Measurements from ENCODE around the gene ZFHX3.

Gene ZFHX3

DNA sequence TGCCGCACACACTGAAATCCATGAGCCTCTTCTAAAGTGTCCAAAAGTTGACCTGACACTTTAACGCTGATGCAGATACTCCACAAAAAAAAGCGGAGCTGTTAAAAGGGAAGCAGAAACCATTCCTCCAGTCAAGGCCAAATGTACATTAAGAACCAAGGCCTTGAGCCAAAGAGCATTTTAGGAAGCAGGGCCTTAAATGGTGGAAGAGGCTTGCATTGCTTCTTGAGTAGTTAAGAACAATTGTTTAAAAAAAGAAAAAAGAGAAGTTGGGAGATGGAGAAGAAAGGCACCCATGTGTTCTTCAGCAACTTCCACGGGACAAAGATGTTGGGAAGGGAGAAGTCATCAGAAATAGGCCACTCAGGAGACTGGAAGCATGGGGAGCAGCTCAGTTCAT, 6.3 kb downstream of the ZFHX3 start:
- no peak for DNase-seq (ENCODE audit: low read depth, low spot score)

DNA sequence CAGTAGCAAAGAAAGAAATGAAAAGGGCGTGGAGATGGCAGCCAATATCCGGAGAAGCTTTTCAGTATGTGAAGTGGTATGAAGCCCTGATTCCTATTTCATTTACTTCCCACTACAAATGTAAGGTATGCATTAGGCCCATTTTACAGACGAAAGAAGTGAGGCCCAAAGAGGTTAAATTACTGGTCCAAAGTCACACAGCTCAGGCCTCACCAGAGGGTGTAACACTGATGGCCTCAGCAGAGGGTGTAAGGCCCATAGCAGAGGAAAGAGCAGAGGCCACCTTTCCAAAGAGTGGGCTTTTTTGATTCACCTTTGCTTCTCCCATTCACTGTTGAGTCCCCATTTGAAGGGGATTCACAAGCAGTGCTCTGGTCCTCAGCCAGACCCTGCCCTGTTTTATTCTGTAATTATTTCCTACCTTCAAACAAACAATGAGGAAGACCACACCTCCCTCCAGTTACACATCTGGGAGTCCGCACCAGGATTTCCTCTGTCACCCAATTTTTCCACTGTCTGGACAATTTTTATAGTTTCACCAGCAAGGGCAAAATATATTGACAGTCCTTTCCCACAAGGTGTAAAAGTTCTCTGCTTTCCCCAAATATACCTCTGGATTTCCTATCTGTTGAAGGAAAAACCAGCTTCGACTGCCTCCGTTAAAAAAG, 7.1 kb downstream of the ZFHX3 start:
- no peak for DNase-seq (ENCODE audit: low read depth, low spot score)

DNA sequence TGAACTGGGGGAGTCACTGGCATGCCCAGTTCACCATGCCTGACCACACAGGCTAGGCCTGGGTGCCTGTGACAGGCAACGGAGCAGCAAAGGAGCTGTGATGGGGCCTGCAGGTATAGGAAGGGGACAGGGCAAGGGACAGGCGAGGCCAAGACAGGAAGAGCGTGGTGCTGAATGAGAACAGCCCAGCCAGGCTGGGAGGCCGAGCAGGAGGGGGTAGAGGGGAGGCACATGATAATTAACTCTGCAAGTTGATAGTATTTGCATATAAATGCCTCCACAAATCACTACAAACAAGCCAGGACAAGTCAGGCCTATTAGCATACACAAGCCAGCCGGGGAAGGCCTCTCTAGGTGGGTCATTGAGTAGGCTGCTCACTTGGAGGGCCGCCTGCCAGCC, 7.8 kb downstream of the ZFHX3 start:
- DNase-seq (ENCODE audit: low read depth, low spot score), result no peak

DNA sequence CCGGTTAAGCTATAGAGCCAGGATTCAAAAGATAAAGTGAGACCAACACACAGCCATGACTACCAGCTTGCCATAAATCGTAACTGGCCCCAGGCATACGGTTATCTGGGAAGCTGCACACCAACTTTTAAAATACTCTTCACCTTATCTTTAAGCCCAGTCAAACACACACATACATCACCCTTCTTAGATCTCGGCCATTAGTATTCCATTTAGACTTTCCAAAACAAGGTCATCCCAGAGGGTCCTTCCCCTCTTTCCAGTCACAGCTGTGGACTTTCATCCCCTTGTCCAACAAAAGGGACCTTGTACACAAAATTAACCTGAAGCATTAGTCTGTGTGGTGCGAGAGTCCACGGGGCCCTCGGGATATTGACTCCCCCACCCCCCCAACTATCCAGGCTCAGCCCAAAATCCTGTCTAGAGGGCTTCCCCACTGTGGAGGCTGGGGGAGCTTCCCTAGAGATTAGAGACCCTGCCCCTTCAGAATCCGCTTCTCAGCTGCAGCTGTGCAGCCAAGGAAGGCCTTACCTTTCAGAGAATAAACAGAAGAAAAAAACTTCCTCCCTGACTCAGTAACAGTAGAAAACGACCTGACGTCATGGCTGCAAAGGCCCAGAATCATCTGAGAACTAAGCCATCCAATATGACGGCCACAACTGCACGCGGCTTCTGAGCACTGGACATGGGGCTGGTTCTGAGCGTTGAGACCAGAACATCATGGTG, 9.9 kb downstream of the ZFHX3 start:
- no peak for DNase-seq (ENCODE audit: low read depth, low spot score)

DNA sequence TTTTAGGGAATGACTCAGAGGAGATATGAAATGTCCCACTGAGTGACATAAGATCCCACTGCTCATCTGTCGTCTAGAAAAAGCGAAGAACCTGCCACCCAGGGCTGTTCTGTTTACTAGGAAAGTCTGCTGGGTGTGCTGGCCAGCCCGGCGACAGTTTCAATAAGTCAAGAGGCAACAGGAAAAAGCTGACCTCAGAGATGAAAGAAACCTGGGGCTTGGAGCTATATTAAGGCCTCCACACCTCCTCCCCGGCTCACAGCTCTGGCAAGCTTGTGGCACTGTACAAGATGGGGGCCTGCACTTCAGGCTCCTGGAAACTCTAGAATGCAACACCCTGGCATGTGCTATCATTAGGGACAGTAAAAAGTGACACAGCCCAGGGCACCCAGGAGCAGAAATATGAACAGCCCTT, 10.6 kb downstream of the ZFHX3 start:
- no peak for DNase-seq (ENCODE audit: low read depth, low spot score)

DNA sequence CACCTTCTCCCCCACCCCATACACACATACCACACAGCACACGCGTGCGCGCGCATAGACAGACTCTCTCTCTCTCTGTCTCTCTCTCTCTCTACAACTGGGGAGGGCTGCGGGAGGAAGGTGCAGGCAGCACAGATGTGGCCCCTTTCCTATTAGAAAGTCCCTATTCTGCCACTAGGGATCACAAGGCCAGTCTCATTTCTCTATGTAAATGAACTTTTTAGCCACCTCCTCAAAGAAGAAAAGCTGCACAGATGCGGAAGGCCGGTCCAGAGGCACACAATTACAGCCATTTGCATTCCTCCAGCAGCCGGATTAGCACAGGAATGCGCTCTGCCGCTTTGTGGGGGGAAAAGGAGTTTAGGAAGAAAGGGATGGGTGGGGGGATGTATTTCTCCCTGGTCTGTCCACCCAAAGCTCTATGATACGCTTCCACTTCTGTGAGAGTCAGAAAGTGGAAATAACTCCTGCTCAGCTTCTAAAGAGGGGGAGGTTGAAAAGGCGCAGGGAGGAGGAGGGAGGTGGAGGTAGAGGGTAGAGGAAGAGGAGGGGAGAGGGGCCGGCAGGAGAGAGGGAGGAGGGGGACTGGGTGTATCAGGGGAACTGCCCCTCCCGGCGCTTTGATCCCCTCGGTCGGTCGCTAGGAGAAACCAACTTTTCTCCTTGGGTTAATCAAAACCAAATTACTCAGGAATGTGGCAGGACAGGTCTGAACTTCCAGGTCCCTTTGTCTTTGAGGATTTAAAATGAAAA, 11.7 kb downstream of the ZFHX3 start:
- no peak for DNase-seq (ENCODE audit: low read depth, low spot score)

DNA sequence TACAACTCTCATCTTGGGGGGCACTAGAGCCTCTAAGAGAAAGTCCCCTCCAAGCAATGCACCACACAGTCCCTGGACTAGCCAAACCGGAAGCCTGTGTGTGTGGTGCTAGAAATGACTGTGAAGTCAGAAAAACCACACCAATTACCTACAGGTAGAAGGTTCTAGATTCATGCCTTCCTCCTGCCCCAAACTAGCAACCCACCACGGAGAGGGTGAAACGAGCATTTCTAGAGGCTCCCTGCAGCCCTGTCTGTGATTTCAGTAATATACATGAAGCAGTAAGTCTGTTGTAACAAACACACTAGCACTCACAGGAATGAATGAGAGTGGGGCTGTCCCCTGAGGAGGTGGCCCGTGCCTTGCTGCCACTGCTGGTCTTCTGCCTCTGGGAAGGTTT, 13.6 kb downstream of the ZFHX3 start:
- no peak for DNase-seq (ENCODE audit: low read depth, low spot score)

DNA sequence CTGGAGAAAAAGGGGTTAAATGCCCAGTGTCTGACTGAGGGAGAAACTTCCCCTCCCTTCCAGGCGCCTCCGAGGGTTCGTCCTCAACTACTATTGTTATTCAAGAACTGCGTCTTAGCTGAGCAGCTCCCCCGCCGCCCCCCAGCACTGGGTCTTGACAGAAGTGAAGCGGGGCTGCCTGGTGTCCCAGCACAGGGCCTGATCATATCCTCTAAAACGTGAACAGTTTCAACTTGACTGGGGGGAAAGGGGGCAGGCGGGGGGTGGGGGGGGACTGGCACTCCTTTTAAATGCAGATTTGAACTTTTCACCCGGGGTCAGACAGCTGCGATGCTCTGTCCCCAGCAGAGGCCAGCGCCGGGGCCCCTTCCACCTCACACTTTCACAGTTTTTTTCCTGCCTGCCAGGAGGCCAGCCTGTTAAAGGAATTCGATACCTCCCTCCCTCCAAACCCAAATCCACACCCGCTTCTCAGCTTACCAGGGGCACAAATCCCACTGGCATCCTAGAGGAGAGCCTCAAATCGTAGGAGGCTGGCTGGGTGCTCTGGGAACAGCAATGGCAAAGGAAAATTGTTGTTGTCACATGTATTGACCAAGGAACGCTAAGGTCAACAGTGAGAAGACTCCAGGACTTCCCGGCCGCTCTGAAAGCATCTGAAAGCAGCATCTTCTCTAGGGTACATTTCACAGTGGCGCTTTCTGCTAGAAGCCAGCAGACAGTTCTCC, 14.5 kb downstream of the ZFHX3 start:
- no peak for DNase-seq (ENCODE audit: low read depth, low spot score)

DNA sequence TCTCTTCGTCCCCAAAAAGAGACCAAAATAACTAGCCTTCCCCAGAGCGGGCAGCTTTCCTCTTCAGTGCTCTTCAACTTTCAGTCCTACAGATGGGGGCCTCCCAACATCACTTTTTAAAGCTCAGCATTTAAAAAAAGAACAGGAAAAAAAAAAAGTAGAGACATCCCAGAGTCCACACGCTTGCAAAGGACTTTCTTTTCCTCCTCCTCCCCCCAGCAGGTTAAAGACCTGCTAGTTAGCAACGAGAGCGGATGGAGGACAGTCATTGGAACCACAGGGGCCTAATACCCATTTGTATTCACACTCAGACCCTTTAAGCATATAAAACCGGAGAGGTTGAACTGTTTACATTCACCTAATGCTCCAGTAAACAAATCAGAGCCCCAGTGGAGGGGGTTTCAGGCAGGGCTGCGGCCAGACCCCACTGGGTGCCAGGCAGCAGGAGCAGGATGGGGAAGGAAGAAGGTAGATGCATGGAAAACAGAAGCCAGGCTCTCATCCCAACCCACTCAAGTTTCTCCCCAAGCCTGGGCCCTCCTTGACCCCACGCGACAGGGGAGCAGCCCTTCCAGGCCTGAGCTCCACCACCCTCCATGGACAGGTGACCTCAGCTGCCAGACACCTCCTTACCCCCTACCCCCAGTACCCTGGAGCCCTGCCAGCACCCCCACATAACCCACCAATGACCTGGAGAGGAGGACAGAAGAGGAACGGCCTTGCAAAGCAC, 15.2 kb downstream of the ZFHX3 start:
- no peak for DNase-seq (ENCODE audit: low read depth, low spot score)

DNA sequence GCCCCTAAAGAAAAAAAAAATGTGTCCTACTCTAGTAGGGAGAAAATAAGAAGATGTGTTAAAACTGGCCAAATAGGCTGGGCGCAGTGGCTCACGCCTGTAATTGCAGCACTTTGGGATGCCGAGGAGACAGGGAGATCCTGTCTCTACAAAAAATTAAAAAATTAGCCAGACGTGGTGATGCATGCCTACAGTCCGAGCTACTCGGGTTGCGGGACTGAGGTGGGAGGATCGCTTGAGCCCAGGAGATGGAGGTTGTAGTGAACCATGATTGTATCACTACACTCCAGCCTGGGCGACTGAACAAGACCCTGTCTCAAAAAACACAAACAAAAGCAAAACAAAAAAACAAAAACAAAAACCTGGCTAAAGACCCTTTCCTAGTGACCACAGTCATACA, 15.9 kb downstream of the ZFHX3 start:
- no peak for DNase-seq (ENCODE audit: low read depth, low spot score)

DNA sequence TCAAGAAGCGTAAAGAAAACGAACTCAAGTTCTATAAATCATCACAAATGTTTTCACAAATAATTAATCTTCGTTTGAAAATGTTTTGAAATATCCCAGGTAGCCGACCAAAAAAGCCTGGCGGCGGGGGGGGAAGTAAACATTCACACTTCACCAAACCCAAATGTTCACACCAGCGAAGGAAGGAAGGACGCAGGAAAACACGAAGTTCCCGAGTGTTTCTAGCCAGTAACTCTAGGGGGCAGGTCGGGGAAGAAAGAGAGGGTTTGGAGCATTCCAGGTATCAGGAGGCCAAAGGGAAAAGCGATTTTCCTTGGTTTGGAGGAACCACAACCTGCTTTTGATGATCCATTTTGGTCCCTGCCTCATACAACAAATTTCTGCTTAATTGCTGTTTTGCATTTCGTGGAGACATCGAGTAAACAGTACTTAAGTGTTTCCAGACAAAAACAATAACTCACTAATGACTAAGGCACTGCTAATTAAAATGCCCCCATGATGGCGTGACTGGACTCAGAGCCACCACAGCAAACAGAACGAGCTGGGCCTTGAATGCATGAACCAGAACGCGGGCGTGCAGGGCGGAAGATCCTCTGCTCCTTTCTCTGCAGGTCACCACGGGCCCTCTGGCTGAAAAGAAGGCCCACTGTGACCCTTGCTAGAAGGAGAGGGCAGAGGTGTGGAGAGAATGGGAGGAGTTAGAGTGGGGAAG, 16.6 kb downstream of the ZFHX3 start:
- DNase-seq (ENCODE audit: low read depth, low spot score), result no peak

DNA sequence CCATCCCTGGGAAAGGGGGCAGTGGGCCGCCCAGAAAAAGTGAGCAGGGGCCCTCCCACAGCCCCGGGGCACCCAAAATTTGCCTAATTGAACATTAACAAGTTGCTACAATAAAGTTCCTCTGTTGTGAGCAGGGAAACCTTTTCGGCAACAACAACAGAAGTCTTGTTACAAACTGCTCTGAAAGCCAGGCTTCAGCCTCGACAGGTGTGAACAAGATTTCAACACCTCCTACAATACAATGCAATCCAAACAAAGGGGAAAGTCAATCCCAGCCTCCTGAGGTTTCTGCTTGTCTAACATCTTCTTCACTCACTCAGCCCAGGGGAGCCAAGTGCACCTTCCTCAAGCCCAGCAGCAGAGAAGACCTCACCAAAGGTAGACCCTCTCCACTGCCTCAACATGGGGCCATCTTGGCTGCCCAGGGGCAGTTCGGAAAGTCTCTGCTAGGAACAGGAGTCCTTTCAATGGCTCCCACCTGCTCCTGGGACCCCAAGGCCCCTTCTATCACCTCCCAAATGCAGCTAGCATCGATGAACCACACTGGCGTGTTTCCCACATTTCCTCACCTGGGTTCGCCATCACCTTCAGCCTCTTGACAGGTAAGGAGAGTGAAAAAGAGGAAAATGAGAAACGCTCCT, 19.1 kb downstream of the ZFHX3 start:
- DNase-seq (ENCODE audit: low read depth, low spot score), result no peak

DNA sequence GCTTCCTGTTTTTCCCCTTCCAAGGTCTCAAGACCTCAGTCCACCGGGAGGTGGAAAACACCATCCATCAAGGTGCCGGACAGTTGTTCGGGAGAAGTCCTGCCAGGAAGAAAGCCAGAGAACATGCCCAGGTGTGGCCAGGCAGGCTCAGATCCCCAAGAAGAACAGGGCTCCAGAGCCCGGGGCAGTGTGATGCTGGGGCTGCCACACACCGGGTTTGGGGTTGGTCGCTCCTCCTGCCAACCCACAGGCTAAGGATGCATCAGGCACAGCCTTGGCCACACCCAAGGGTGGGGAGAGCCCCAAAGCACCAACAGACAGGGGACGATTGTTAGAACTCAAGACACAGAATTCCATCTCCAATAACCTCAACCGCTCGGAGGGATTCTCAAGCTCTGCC, 19.7 kb downstream of the ZFHX3 start:
- DNase-seq (ENCODE audit: low read depth, low spot score), result no peak

DNA sequence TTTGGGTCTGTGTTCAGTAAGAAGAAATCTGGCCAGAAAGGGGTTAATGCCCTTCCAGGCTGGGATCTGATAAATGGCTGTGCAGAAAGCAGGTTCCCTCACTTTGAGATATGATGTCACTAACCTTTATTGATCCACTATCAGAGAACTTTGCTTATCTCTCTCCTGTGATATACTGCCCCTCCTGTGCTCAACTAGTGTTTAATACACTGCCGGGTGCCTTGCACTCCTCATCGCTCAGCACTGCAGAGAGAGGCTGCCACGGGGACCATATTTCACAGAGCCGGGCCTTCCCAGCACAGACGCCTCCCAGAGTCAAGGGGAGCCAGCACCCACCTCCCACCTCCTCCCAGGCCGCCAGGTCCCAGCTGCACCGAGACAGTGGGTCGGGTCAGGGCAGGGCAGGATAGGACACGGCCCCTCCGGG, 20.2 kb downstream of the ZFHX3 start:
- no peak for DNase-seq (ENCODE audit: low read depth, low spot score)

DNA sequence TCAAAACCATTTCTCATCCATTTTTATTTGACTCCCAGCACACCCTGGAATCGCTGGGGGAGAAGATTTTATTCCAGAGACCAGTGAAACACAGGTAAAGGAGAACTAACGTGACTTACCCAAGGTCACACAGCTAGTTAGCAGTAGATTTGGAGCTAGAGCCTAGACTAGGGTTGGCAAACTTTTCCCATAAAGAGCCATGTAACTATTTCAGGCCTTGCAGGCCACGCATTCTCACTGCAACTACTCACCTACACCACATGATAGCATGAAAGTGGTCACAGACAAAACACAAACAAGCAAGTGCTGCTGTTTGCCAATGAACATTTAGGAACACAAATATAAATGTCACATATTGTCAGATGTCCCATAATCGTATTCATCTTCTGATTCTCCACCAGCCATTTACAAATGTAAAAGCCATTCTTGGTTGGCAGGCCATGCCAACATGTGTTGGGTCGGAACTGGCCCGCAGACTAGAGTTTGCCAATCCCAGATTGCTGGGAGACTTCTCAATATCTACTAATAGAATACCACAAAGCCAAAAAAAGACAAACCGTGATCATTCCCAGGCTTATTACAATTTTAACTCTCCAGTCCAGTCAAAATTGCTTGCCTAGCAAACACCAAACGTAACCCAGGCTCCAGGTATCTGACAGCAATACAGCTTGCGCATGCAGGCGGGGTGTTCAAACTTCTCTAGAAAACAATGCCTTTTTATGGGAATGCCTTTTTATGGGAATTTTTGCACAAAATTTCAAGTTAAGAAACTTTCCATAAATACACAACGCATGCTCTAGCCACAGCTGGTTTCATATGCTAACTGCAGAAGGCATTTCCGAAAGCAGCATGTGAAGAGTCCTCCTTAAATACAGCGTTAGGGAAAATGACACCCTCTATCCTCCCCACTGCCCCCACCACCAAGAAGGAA, 20.9 kb downstream of the ZFHX3 start:
- no peak for DNase-seq (ENCODE audit: low read depth, low spot score)

DNA sequence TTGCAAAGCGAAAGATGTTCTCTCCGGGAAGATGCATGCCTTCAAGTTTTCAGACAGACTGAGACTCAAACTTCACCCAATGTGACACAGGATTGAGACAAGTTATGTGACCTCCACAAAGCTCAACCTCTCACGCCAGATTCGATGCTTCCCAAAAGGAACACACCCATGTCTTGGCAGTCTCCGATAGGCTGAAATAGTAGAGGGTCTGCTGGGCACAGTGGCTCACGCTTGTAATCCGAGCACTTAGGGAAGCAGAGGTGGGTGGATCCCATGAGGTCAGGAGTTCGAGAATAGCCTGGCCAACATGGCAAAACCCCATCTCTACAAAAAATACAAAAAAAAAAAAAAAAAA, 22.1 kb downstream of the ZFHX3 start:
- no peak for DNase-seq (ENCODE audit: low read depth, low spot score)

DNA sequence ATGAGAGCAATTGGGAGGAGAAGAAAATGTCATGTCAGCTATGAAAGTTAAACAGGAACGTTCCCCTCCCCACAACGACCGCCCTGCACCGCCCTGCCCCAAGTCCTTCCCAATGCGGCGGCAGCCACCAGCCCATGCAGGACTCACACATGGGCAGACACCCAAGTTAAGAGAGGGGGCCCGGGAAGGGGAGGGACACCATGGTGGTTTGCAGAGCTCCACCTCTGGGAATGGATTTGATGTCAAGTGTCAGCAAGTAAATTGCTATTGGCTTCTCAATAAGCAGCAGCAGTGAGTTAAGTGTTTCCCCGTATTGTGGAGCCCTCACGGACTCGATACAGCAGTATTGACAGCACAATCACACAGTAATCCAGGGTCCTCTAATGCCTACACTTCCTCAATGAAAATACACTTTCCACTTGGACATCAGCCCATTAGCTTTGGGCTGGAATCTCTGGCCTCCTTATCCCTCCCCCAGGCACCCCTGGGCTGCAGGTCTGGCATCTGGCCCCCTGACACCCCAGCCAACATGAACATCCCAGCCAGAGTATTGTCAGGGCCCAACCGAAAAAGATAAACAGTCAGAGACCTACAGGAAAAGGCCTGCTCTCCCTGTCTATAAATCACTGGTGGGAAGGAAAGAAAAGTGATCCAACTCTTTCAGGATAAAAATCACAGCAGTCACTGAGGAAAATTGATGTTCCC, 22.6 kb downstream of the ZFHX3 start:
- DNase-seq (ENCODE audit: low read depth, low spot score), result no peak

DNA sequence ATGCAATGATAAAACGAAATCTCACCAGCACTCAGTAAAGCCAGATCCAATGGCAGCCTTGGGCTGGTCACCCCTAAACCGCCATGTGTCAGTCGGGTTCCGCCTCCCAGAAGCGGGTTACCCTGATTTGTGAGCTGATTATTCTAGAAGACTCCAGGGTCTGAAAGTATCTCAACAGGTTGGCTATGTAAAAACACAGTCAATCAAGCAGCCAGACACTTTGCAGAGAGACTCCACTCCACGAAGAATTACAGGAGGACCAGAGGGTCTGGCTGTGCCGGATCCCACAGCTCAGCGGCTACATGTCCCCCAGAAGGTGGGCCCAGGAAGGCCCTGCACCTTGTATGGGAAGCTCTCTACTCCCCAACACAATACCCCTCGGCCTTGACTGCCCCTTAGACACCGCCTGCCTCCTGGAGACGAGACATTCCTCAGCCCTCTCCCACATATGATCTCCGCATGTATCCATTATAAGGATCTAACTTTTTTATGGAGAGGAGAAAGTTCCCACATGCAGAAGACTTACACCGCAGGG, 23.3 kb downstream of the ZFHX3 start:
- DNase-seq (ENCODE audit: low read depth, low spot score), result no peak

Data from activated CD4-positive, CD25-positive, alpha-beta regulatory T cell treated with anti-CD3 and anti-CD28 coated beads, Interleukin-2, amount 50 U/mL, for 16 hours (primary cell).